ENCODE results near the gene ARHGAP22.

The ARHGAP22 gene

DNA sequence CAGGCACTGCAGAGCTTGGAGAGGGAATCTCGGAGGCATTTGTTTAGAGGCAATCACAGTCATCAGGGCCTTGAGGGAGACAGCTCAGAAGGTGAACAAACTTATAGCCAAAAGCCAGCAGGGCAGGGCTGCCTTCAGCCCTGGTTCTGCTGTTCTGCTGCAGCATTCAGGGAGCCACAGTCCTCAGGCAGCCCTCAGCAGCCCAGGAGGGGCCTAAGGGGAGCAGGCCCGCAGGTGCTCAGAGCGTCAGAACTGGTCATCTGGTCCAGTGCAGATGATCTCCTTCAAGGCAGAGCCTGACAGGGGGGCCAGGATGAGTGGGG lies 84.7 kb downstream of the ARHGAP22 start:
- H3K4me3 ChIP-seq (ENCODE audit: low read depth, low read length), result no peak overlapping the region
- TF ChIP-seq, protein P1, sequence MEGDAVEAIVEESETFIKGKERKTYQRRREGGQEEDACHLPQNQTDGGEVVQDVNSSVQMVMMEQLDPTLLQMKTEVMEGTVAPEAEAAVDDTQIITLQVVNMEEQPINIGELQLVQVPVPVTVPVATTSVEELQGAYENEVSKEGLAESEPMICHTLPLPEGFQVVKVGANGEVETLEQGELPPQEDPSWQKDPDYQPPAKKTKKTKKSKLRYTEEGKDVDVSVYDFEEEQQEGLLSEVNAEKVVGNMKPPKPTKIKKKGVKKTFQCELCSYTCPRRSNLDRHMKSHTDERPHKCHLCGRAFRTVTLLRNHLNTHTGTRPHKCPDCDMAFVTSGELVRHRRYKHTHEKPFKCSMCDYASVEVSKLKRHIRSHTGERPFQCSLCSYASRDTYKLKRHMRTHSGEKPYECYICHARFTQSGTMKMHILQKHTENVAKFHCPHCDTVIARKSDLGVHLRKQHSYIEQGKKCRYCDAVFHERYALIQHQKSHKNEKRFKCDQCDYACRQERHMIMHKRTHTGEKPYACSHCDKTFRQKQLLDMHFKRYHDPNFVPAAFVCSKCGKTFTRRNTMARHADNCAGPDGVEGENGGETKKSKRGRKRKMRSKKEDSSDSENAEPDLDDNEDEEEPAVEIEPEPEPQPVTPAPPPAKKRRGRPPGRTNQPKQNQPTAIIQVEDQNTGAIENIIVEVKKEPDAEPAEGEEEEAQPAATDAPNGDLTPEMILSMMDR (IDR thresholded peaks at IDR 0.05; ENCODE audit: borderline replicate concordance, insufficient read depth, low read depth, low read length), result no peak

DNA sequence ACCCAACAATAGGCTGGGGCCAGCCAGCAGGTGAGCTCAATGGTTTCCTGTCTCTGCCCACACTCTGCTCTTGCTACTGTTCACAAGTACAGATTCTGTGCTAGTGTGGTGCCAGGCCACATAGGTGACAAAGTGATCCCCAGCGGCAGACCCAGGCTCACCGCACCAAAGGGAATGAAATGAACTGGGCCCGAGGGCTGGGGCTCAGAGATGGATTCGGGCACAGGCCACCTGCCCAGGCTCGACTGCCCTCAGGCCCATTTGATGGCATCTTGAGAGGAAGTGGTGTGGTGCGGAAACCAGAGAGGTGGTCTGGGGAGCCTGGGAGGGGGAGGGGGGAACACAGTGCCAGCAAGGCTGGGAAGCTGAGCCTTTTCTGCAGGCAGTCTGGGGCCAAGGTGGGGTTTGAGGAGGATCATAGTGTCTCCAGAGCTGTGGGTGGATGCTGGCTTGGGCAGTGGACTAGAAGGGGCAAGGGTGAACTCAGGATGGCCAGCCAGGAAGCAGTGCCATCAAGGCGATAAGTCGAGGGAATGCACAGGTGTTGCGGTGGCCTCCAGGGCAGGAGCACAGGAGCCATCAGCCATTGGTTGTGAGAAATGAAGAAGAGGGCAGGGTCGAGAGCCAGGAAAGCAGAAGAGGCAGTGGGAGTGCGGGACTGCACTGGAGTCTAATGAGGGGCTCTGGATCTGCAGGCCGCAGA lies 85.2 kb downstream of the ARHGAP22 start:
- H3K4me3 ChIP-seq (ENCODE audit: low read depth, low read length), result no peak overlapping the region
- TF ChIP-seq, protein P1 (IDR thresholded peaks at IDR 0.05; ENCODE audit: borderline replicate concordance, insufficient read depth, low read depth, low read length), result no peak

DNA sequence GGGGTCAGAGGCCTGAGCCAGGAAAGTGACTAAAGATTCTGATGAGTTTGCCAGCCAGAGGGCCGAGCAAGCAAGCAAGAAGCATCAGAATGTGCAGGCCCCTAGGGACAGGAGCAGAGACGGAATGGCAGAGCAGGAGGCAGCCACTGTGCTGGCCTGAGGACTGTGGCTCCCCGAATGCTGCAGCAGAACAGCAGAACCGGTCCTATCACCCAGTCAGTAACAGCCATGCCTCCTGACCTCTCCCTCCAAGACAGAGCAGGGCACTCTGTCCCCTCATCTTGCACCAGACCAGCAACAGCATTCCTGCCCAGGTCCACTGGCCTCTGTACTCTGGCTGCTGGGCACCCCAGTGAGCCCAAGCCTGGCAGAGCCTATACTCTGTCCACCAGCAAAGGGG lies 85.9 kb downstream of the ARHGAP22 start:
- no peak overlapping the region for H3K4me3 ChIP-seq (ENCODE audit: low read depth, low read length)

DNA sequence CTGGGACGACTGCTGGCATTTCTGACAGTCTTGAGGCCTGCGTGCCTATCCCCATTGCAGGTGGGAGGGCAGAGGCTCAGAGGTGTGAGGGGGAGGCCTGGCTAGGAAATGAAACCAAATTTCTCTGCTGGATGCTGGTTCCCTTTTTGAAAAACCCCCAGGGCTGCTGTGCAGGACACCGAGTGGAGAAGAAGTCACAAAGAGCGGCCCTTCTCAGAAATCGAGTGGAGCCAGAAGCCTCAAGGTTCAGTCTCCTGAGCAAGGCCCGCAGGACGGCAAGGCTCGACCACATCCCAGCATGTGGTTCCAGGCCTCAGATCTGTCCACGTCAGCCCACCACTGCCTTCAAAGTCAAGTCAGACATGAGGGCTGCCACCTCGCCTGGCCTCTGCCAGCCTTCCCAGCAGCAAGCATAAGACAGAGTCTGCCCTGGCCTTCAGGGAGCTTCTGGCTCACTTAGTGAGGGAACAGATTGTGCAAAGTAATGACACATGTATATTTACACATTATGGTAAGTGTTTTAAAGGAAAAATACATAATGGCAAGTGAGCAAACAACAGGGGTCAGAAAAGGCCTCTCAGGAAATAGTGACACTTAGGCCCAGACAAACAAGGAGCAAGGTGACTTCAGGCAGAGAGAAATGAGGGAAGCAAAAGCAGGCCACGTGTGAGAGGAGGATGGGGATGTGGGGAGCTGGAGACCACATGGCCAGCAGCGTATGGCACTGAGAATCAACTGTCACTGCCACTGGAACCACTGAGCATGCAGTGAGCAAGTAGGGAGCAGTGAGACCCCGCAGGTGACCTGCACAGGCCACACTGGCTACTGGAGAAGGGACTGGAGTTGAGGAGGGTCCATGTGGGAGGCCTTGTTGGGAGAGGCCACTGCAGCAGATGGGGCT lies 86.7 kb downstream of the ARHGAP22 start:
- H3K4me3 ChIP-seq (ENCODE audit: low read depth, low read length), result no peak overlapping the region
- TF ChIP-seq, protein P1 (IDR thresholded peaks at IDR 0.05; ENCODE audit: borderline replicate concordance, insufficient read depth, low read depth, low read length), result no peak

More for the DNA sequence above, 85.9 kb downstream of the ARHGAP22 start:
- TF ChIP-seq, protein P1 (IDR thresholded peaks at IDR 0.05; ENCODE audit: borderline replicate concordance, insufficient read depth, low read depth, low read length), result no peak

DNA sequence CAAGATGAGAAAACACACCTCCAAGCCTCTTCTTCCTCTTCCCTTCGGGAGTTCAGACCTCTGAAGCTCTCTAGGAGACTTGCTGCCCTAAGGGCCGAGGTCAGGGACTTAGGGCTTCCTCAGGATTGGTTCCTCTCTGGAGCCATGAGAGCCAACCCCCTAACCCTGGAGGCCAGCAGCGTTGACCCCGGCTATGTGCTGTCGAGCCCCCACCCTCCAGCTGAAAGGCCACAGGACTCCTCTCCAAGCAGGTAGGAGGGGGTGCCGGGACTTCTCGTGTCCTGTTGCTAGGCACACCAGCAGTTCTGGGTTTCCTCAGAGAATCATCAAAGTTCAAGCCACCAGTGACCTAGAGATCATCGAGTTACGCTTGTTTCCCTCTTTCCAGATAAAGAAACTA lies 87.4 kb downstream of the ARHGAP22 start:
- TF ChIP-seq, protein P1 (IDR thresholded peaks at IDR 0.05; ENCODE audit: borderline replicate concordance, insufficient read depth, low read depth, low read length), result no peak
- no peak overlapping the region for H3K4me3 ChIP-seq (ENCODE audit: low read depth, low read length)

DNA sequence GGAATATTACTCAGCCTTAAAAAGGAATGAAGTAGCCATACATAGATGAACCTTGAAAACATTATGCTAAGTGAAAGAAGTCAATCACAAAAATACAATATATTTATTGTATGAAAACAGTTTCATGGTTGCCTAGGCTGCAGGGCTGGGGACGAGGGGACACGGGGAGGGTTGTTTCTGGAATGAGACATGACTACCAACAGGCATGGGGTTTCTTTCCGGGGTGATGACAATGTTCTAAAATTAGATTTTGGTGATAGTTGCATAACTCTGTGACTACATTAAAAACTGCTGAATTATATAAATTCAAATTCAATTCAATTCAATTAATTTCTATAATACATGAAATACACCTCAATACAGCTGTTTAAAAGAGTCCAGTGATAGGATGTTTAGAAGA lies 88.0 kb downstream of the ARHGAP22 start:
- no peak overlapping the region for H3K4me3 ChIP-seq (ENCODE audit: low read depth, low read length)
- TF ChIP-seq, protein P1 (IDR thresholded peaks at IDR 0.05; ENCODE audit: borderline replicate concordance, insufficient read depth, low read depth, low read length), result no peak

Measured in GM12875 (cell line).